MM.1S (cell line): Measurements from ENCODE around the gene KIF5C.

Experiments
- DNase-seq: peaks from one replicate; pipeline ENCODE4 v3.0.0-alpha.2; 2015
- H2AFZ ChIP-seq: fragments of 300-600 bp; sonication (generic); 2 replicates; pipeline ENCODE4 v1.6.0; 2016; ENCODE audit warnings: antibody characterized with exemption, low read length
- H3F3A ChIP-seq: fragments of 300-600 bp; sonication (generic); 2 replicates; pipeline ENCODE4 v1.6.1; 2016; ENCODE audit warnings: mild to moderate bottlenecking, antibody characterized with exemption, low read length, moderate library complexity, mixed read lengths; ENCODE audit not compliant: insufficient read depth
- H3K27ac ChIP-seq: fragments of 300-600 bp; sonication (generic); 2 replicates; pipeline ENCODE4 v1.5.1; 2016; ENCODE audit warnings: mild to moderate bottlenecking, low read length
- H3K27me3 ChIP-seq: fragments of 300-600 bp; sonication (generic); replicated peaks from 2 replicates; pipeline ENCODE4 v1.6.0; 2016; ENCODE audit warnings: low read length; ENCODE audit not compliant: insufficient read depth
- H3K36me3 ChIP-seq: fragments of 300-600 bp; sonication (generic); replicated peaks from 2 replicates; pipeline ENCODE4 v1.6.1; 2016; ENCODE audit warnings: mild to moderate bottlenecking, low read length, mixed read lengths; ENCODE audit not compliant: insufficient read depth
- H3K4me1 ChIP-seq: fragments of 300-600 bp; sonication (generic); 2 replicates; pipeline ENCODE4 v1.6.1; 2016; ENCODE audit warnings: low read length, mixed read lengths
- H3K4me2 ChIP-seq: fragments of 300-600 bp; sonication (generic); 2 replicates; pipeline ENCODE4 v1.6.0; 2016; ENCODE audit warnings: low read depth, low read length
- H3K4me3 ChIP-seq: fragments of 300-600 bp; sonication (generic); 2 replicates; pipeline ENCODE4 v1.5.1; 2016; ENCODE audit warnings: low read length, mixed read lengths
- H3K79me2 ChIP-seq: fragments of 300-600 bp; sonication (generic); 2 replicates; pipeline ENCODE4 v1.6.1; 2016; ENCODE audit warnings: mixed run types, low read length, mixed read lengths
- H3K9ac ChIP-seq: fragments of 300-600 bp; sonication (generic); 2 replicates; pipeline ENCODE4 v1.6.1; 2016; ENCODE audit warnings: low read length, mixed read lengths
- H3K9me2 ChIP-seq: fragments of 300-600 bp; sonication (generic); replicated peaks from 2 replicates; pipeline ENCODE4 v1.6.1; 2016; ENCODE audit warnings: mild to moderate bottlenecking, low read length, mixed read lengths; ENCODE audit not compliant: insufficient read depth
- H3K9me3 ChIP-seq: fragments of 300-600 bp; sonication (generic); replicated peaks from 2 replicates; pipeline ENCODE4 v1.6.1; 2016; ENCODE audit warnings: mild to moderate bottlenecking, low read length, mixed read lengths; ENCODE audit not compliant: insufficient read depth
- H4K20me1 ChIP-seq: fragments of 300-600 bp; sonication (generic); 2 replicates; pipeline ENCODE4 v1.6.1; 2016; ENCODE audit warnings: mild to moderate bottlenecking, low read length, moderate library complexity, mixed read lengths; ENCODE audit not compliant: insufficient read depth
- CTCF ChIP-seq: fragments of 300-600 bp; sonication (generic); IDR thresholded peaks from 2 replicates; pipeline ENCODE4 v1.5.1; 2016; ENCODE audit warnings: antibody characterized with exemption, low read length, mixed read lengths
- EZH2 ChIP-seq: fragments of 300-600 bp; sonication (generic); optimal IDR thresholded peaks from 2 replicates; pipeline ENCODE3; 2017; ENCODE audit warnings: low read depth, mild to moderate bottlenecking, antibody characterized with exemption, low read length, mixed read lengths
- EZH2phosphoT487 ChIP-seq: fragments of 300-600 bp; sonication (generic); IDR thresholded peaks from 2 replicates; pipeline ENCODE4 v1.6.1; 2018; ENCODE audit warnings: antibody characterized with exemption, low read length

KIF5C gene

GRCh38 chr2:149002891-149003740 is 128.1 kb downstream of the KIF5C start:
- Histone ChIP-seq H3K4me3 (no peak overlapping the region), H3F3A (no peaks in the 10 kb centered on the region), H3K27ac (no peak overlapping the region), H3K4me1 (no peaks in the 10 kb centered on the region), H3K79me2 (no peaks in the 10 kb centered on the region), H3K9me2 (no peaks in the 10 kb centered on the region), H4K20me1 (no peaks in the 10 kb centered on the region), H3K4me2 (no peak overlapping the region), H3K27me3 (no peaks in the 10 kb centered on the region), H3K36me3 (no peaks in the 10 kb centered on the region), H3K9me3 (no peaks in the 10 kb centered on the region), H2AFZ (no peak overlapping the region), H3K9ac (no peak overlapping the region)
- TF ChIP-seq EZH2phosphoT487 (no peak), CTCF (no peak), EZH2 (no peak)
- DNase-seq = no peak

- Histone ChIP-seq H3K4me2 (no peak overlapping the region), H3F3A (no peaks in the 10 kb centered on the region), H3K79me2 (no peaks in the 10 kb centered on the region), H3K27ac (no peak overlapping the region), H3K9me2 (no peaks in the 10 kb centered on the region), H3K4me3 (no peak overlapping the region), H3K9ac (no peak overlapping the region), H3K4me1 (no peaks in the 10 kb centered on the region), H3K36me3 (no peaks in the 10 kb centered on the region), H2AFZ (no peak overlapping the region), H3K27me3 (no peaks in the 10 kb centered on the region), H4K20me1 (no peaks in the 10 kb centered on the region), H3K9me3 (no peaks in the 10 kb centered on the region)
- DNase-seq = no peak
- no peak for TF ChIP-seq EZH2phosphoT487
- no peak for TF ChIP-seq EZH2
- no peak for TF ChIP-seq CTCF
Measured at GRCh38 chr2:149004836-149005235, 129.8 kb downstream of the KIF5C start.

GRCh38 chr2:149005471-149006077 is 130.5 kb downstream of the KIF5C start:
- no peaks in the 10 kb centered on the region for H3F3A ChIP-seq
- no peak for TF ChIP-seq EZH2phosphoT487
- TF ChIP-seq EZH2 = no peak
- TF ChIP-seq CTCF = no peak
- no peak overlapping the region for H2AFZ ChIP-seq
- no peaks in the 10 kb centered on the region for H3K36me3 ChIP-seq
- no peak for DNase-seq
- H3K9me2 ChIP-seq = no peaks in the 10 kb centered on the region
- no peak overlapping the region for H3K27ac ChIP-seq
- H3K4me2 ChIP-seq = no peak overlapping the region
- no peaks in the 10 kb centered on the region for H3K4me1 ChIP-seq
- H3K27me3 ChIP-seq = no peaks in the 10 kb centered on the region
- no peaks in the 10 kb centered on the region for H4K20me1 ChIP-seq
- H3K9me3 ChIP-seq = no peaks in the 10 kb centered on the region
- no peaks in the 10 kb centered on the region for H3K79me2 ChIP-seq
- no peak overlapping the region for H3K4me3 ChIP-seq
- no peak overlapping the region for H3K9ac ChIP-seq
